H1 (cell line): ENCODE data around the gene TNPO3. TPM values are rescaled to one million over a fixed set of nuclear protein-coding genes. Genes with fewer than 3 reads are reported as not detected.

Experiments used
- CBX5 ChIP-seq: fragments of 300-800, 300-1000 bp; sonication (generic); IDR thresholded peaks from 2 replicates; pipeline ENCODE4 v1.7.1; 2016; ENCODE audit warnings: antibody characterized with exemption, low read length, low read depth
- CHD2 ChIP-seq: IDR thresholded peaks from 2 replicates; pipeline ENCODE4 v1.6.1; 2012; ENCODE audit warnings: low read length, improper control_type of control experiment
- CHD7 ChIP-seq: fragments of 300-600 bp; sonication (generic); IDR thresholded peaks from 2 replicates; pipeline ENCODE4 v1.7.1; 2012; ENCODE audit warnings: low read length, moderate library complexity, mild to moderate bottlenecking, inconsistent platforms; ENCODE audit not compliant: insufficient replicate concordance
- GABPA ChIP-seq: IDR thresholded peaks from 2 replicates; pipeline ENCODE4 v1.6.1; 2011; ENCODE audit warnings: mild to moderate bottlenecking, low read length, moderate library complexity, borderline replicate concordance; ENCODE audit not compliant: insufficient read depth
- GTF2F1 ChIP-seq: IDR thresholded peaks from 2 replicates; pipeline ENCODE4 v1.6.1; 2012; ENCODE audit warnings: low read depth, low read length, improper control_type of control experiment, borderline replicate concordance
- POU5F1 ChIP-seq: IDR thresholded peaks from 2 replicates; pipeline ENCODE4 v1.6.1; 2011; ENCODE audit warnings: low read depth, mild to moderate bottlenecking, low read length, moderate library complexity
- SP2 ChIP-seq: IDR thresholded peaks from 2 replicates; pipeline ENCODE4 v1.6.1; 2012; ENCODE audit warnings: mild to moderate bottlenecking, low read length, inconsistent platforms
- polyA plus RNA-seq, 7 experiments: library from polyadenylated mRNA; depleted of rRNA in 3 of 7; stranded (reverse) in 5 of 7; unstranded in 2 of 7; fragments of >200 nt in 5 of 7; fragments of 200-250 nt in 2 of 7; gene quantifications; 1 replicate in 5 of 7; 2 replicates in 1 of 7; 4 replicates in 1 of 7; pipeline versions ENCODE4 v1.2.1 to v1.2.3, GENCODE V29; 2011 to 2013; ENCODE audit warnings: missing spikeins in 2 of 7, mixed read lengths in 2 of 7
- total RNA-seq: library from RNA; stranded (reverse); fragmentation: NEBNext Ultra II Directional; extraction: Animal tissue kit (Norgen Biotek cat#: 25700); gene quantifications from 2 replicates; pipeline ENCODE4 v1.2.1, GENCODE V29; 2021

TNPO3 gene
- total and polyA plus RNA-seq, 2 of the 8 experiments (the other 6 are each of a cell fraction or from before 2014, with no cell fraction given) = 67.6 to 99.2 TPM

DNA sequence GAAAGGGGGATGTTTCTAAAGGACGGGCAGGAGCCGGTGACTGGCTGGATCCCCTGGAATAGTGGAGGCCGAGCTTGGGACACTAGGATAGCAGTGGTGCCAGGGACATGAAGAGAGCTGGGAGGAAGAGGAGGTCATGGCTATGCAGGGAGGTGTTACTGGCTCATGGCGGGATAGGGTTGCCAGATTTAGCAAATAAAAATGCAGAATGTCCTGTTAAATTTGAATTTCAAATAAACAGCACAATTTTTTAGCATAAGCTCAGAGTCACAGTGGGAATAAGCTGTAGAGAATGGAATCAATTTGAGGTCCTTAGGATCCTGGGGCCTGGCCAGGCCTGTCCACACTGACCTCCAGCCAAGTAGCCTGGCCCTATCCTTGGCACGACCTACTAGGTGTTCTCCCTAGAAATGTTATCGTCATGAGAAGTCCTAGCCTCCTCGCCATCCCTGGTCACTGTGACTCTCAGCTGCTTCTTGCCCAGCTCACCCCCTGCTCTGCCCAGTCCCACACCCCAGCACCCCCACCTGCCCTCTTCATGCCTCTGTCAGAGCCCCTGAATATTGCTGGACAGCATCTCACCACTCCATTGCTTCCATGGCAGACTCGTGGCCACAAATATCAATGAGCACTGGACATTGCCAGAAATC is 136.8 kb downstream of the TNPO3 start (continued):
- TF ChIP-seq GABPA (no peak), CHD7 (no peak), CBX5 (no peak), POU5F1 (no peak), GTF2F1 (no peak), CHD2 (no peak), SP2 (no peak)
